GM21723 (cell line): Measurements from ENCODE around the gene BSND.
"Not testable (repeated sequence)": the region's sequence is repeated elsewhere in the genome, so short reads cannot be mapped to it uniquely, and the experiment has no call there.

ENCODE experiments used
- ATAC-seq: cut with Tn5 transposase; IDR thresholded peaks from one replicate; pipeline ENCODE4 v1.9.1; 2021; ENCODE audit warnings: mild to moderate bottlenecking, moderate library complexity; ENCODE audit not compliant: unreplicated experiment

BSND gene

DNA sequence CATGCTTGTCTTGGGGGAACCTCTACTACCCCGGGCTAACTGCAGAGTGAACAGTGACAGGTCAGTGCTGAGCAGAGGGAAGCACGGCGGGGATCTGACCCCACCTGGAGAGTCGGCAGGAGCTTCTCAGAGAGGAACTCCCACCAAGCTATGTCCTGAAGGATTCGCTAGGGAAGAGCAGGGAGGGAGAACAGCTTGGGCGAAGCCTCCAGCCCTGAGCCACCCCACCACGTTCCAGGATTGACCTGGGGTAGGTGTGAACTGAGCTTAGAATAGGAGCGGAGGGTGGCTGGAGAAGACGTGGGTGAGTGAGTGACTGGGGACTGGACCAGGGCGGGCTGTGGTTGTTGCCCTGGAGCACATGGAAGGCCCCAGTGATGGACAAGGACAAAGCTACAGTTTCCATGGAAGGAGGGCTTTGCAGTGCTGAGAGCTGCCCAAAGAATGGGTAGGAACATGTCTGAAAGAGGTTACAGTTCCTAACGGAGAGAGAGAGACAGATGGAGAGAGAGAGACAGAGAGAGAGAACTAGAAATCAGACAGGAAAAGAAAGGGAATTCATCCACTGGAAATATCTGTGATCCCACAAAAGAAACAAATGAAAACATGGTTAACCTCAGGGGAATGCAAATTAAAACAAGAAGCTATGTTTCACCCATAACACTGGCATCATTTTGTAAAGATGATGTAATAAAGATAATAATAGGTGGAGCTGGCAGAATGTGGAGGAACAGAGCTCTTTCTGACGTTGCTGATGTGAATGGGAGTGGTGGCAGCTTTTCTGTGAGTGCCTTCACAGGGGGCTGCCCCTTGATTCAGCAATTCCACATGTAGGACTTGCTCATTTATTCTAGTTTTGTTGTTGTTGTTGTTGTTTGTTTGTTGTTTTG is 17.2 kb downstream of the BSND start:
- ATAC-seq: no peak

DNA sequence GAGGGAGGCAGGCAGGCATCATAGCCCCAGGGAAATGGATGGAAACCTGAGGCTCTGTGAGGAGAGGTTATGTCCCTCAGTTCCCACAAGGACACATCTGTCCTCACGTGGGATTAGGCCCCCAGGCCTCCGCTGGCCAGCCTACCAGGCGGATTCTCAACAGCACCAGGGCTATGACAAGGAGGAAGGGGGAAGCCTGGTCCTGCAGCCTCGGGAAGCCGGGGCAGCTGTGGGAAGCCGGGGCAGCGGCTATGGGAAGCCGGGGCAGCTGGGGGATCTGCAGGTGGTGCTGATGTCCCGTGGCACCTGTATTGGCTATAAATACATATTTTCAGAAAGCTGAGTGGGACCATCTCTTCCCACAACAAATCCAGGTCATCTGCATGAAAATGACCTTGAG is 19.7 kb downstream of the BSND start:
- ATAC-seq: no peak

DNA sequence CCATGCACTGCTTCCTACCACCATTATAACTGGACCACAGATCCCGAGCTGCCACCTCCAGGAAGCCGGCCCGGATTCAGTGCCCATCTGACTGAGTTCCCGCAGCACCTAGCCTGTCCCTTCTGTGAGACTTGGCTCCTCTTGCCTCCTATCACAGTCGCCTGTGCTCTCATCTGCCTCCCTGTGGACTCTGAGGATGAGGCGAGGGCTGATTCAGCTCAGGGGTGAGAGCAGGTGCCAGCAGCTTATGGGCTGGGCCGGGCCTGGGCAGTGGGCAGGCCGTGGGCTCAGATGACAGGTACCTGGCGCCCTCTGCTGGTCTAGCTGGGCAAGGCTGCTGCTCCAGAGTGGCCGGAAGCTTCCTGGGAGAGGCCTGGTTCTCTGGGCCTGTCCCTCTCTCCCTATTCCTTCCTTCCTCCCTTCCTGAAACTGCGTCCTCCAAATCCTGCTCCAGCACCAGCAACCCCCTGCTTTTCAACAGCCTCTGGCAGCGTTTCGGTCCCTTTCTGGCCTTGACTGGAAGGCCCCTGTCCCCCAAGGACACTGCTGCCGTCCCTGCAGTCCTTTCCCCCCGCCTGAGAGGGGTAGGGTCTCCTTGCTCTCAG is 23.3 kb downstream of the BSND start:
- ATAC-seq: no peak

DNA sequence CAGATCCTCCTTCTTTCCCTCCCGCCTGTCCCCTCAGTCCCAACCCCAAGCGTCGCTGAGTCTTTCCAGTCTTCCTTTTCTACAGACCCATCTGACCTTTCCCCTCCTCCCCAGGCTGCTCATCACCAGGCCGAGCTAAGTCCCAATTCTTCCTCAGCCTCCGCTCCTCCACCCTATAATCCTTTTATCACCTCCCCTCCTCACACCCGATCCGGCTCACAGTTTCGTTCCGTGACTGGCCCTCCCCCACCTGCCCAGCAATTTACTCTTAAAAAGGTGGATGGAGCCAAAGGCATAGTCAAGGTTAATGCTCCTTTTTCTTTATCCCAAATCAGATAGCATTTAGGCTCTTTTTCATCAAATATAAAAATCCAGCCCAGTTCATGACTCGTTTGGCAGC is 25.4 kb downstream of the BSND start:
- ATAC-seq: not testable (repeated sequence)

DNA sequence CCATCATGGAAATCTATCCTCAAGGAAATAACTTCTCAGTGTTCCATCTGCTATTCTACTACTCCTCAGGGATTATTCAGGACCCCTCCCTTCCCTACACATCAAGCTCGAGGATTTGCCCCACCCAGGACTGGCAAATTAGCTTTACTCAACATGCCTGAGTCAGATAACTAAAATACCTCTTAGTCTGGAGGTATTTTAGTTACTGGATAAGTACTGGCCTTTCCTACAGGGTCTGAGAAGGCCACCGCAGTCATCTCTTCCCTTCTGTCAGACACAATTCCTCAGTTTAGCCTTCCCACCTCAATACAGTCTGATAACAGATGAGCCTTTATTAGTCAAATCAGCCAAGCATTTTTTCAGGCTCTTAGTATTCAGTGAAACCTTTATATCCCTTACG is 27.9 kb downstream of the BSND start:
- ATAC-seq: not testable (repeated sequence)

DNA sequence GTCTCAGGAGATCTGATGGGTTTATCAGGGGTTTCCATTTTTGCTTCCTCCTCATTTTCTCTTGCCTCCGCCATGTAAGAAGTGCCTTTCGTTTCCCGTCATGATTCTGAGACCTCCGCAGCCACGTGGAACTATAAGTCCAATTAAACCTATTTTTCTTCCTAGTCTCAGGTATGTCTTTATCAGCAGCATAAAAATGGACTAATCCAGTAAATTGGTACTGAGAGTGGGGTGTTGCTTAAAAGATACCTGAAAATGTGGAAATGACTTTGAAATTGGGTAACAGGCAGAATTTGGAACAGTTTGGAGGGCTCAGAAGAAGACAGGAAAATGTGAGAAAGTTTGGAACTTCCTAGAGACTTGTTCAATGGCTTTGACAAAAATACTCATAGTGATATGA is 32.4 kb downstream of the BSND start:
- ATAC-seq: not testable (repeated sequence)

DNA sequence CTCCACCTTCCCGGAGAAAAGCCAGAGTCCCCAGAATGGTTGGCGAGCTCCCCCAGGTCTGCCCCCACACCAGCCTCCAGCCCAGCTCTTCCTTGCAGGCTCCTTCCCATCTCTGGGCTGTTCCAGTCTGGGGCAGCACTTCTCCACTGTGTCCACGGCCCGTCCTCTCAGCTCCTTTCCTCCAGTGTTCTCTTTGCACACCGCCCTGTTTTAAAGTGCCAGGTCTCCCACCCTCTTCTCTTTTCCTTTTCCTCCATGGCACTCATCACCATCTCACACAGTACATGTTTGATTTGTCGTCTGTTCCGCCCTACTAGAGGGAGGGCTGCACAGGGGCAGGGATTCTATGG is 34.5 kb downstream of the BSND start:
- ATAC-seq: no peak

DNA sequence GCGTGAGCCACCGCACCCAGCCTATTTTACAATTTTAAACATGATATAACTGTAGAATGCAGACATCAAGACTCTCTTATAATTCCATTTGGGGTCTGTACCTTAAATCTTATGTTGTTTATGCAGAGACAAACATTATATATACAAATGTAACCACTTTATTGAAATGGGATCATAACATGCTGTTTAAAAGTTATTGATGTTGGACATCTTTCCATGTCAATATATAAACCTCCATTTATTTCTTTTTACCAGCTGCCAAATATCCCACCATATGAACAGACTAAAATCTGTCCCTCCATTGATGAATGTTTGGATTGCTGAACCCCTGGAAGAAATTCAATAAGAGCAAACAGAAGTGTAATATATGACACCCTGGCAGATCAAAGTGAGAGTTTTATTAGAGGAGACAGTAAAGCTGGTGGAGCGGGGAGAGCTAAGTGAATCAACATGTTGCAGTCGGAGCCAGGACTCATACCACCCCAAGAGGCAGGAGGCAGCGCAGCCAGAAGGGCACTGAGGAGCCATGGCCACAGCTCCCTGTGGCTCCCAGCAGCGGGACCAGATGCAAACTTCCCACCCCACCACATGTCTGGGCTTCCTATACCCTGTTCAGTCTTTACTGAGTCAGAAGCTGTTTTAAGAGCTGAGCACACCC is 35.9 kb downstream of the BSND start:
- ATAC-seq: no peak

DNA sequence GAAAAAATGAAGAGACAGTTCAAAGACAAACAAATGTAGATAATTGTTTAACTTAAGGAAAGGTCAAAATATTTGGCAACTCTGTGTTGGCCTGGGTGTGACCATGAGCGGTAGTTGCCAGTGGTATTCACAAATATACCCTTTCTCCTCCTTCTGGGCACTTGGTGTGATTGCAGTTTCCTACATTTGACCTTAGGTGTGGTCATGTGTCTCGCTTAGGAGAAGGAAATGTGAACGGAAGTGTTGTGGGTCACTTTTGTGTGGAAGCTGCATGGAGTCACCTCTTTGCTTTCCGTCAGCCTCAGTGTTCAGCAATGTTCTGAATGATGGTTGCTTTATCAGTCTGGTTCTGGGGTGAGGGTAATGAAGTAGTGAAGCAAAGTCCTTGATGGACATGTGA is 37.2 kb downstream of the BSND start:
- ATAC-seq: no peak

DNA sequence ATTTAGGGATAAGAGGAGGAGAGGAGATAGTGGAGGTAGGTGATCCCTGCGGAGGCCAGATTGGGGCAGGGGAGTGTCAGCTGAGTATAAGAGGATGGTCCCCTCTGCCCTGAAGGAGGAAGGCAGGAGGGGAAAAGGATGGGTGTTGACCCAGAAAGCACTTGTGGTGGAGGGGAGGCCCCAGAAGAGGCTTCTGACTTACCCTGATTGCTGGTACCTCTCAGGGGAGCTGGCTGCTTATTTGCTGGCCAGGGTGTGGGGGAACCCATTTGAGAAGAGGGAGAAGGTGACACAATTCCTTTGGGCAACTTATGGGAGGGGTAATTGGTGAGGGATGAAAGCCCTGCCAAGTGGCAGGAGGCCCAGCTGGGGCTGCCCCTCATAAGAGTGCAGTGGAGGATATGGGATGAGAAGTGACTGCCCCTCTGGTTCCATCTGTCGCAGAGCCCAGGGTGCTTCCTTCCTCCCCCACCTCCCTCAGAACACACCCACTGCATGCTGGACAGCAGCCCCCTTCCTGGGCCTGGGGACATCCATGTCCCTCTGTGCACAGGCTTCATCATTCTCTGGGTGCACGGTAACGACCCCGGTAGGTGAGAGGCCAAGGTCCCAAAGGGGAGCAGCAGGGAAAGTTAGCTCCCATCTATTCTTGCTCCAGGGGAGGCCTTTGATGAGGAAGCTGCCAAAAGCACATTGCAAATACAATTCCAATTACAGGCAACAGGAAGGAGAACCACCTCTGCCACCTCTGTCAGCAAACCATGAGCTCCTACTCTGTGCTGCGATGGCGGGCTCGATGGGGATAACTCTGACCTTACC is 39.2 kb downstream of the BSND start:
- no peak for ATAC-seq

DNA sequence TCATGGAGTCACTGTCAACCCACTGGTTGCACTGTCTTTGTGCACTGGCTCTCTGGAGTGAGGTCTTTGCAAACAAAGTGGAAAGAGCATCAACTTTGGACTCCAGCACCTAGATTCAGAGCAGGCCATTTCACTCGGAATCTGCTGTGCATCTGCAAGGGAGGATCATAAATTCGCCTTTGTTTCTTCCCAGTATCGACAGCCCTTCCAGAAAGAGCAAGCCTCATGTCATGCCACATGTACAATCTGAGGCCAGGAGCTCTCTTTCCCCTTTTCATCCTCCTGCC is 39.8 kb downstream of the BSND start:
- ATAC-seq: no peak

DNA sequence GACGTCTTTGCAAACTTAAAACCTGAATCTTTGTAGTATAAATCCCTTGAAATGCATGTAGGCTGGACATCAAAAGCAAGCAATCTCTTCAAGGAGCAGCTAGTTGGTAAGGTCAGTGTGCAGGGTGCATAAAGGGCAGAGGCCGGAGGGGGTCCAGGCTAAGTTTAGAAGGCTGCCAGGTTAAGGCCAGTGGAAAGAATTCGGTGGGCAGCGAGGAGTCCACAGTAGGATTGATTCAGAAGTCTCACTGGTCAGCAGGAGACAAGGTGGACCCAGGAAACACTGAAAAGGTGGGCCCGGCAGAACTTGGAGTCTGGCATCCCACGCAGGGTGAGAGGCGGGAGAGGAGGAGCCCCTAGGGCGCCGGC is 40.2 kb downstream of the BSND start:
- no peak for ATAC-seq

DNA sequence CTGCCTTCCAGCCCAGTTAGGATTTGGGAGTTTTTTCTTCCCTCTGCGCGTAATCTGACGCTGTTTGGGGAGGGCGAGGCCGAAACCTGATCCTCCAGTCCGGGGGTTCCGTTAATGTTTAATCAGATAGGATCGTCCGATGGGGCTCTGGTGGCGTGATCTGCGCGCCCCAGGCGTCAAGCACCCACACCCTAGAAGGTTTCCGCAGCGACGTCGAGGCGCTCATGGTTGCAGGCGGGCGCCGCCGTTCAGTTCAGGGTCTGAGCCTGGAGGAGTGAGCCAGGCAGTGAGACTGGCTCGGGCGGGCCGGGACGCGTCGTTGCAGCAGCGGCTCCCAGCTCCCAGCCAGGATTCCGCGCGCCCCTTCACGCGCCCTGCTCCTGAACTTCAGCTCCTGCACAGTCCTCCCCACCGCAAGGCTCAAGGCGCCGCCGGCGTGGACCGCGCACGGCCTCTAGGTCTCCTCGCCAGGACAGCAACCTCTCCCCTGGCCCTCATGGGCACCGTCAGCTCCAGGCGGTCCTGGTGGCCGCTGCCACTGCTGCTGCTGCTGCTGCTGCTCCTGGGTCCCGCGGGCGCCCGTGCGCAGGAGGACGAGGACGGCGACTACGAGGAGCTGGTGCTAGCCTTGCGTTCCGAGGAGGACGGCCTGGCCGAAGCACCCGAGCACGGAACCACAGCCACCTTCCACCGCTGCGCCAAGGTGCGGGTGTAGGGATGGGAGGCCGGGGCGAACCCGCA is 40.8 kb downstream of the BSND start, which contains the start of gene PCSK9:
PCSK9 (plus strand) TSS at position 207 of the 741 bp plus-strand sequence; CDS start at position 497, 290 bp downstream.
- no peak for ATAC-seq

DNA sequence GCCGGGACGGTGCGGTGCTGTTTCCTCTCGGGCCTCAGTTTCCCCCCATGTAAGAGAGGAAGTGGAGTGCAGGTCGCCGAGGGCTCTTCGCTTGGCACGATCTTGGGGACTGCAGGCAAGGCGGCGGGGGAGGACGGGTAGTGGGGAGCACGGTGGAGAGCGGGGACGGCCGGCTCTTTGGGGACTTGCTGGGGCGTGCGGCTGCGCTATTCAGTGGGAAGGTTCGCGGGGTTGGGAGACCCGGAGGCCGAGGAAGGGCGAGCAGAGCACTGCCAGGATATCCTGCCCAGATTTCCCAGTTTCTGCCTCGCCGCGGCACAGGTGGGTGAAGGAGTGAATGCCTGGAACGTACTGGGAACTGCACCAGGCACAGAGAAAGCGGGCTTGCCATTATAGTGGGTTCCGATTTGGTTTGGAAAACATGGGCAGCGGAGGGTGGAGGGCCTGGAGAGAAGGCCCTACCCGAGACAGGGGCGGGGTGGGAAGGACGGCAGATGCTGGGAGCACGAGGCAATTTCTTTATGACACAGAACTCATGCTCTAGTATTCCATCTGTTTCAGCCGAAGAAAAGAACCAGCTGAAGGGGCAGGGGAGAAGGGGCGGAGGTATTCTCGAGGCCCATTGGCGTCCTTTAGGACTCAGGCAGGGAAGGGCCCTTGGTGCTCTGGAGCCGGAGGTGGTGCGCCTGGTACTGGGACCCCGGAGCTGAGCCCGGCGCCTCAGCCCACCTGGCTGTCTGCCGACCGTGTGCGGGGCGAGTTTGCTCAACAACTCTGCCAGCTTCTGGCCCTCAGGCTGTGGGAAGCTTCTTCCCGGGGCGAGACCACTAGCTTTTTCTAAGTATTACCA is 41.6 kb downstream of the BSND start:
- ATAC-seq: no peak

DNA sequence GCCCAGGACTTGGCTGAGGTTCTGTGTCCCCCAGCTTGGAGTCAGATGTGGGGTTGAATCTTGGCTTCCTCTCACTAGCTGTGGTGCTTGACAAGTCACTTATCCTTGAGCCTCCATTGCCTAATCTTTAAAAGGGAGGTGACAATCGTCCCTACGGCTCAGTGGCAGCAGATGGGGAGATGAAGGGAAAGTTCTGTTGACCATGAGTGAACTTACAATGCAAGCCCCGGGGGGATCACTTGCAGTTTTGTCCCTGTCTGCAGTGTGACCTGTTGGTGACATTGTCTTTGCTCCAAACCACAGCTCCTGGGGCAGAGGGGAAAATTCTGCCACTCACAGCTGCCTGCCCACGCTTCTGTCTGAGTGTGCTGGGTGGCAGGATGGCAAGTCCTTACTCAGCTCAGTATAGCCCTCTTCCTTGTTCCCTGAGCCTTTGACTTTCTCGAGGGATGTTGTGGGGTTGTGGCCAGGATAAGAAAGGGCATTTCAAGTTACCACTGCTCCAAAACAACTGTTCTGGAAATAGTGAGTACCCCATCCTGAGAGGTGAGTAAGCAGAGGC is 42.3 kb downstream of the BSND start:
- no peak for ATAC-seq

DNA sequence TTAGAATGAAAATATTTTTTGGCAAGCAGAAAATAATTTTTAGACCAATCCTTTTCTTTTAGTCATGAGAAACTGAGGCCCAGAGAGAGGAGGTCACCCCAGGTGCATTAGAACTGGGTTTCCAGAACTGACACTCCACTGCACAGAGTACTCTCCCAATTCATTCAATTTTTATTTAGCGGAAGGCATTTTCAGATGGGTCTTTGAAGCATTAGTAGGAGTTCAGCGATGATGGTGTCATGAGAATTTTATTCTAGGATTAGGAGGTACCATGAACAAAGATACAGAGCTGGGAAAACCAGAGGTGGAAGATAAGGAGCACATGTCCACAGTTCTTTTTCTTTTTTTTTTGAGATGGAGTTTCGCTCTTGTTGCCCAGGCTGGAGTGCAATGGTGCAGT is 42.9 kb downstream of the BSND start:
- ATAC-seq: no peak

DNA sequence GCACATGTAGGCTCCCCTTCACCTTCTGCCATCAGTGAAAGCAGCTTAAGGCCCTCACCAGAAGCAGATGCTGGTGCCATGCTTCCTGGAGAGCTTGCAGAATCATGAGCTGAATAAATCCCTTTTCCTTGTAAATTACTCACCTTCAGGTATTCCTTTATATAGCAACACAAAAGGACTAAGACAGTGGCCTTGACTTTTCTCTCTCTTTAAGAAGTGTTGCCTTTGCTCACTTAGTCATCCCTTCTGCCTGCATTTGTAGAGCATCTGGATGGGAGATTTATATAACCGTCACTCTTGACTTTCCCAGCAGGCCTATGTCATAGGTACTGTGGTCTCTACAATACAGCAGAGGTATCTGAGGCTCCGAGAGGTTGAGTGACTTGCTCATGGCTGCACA is 44.3 kb downstream of the BSND start:
- no peak for ATAC-seq

DNA sequence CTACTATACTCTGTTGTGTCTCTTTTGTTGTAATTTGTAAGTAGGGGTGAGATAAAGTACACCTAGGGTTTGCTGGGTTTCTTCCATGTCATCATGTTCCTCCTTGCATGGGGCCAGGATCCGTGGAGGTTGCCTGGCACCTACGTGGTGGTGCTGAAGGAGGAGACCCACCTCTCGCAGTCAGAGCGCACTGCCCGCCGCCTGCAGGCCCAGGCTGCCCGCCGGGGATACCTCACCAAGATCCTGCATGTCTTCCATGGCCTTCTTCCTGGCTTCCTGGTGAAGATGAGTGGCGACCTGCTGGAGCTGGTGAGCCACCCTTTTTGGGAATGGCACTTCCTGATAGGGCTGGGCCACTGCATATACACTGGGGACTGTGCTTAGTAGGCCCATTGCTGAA is 45.0 kb downstream of the BSND start:
- no peak for ATAC-seq

DNA sequence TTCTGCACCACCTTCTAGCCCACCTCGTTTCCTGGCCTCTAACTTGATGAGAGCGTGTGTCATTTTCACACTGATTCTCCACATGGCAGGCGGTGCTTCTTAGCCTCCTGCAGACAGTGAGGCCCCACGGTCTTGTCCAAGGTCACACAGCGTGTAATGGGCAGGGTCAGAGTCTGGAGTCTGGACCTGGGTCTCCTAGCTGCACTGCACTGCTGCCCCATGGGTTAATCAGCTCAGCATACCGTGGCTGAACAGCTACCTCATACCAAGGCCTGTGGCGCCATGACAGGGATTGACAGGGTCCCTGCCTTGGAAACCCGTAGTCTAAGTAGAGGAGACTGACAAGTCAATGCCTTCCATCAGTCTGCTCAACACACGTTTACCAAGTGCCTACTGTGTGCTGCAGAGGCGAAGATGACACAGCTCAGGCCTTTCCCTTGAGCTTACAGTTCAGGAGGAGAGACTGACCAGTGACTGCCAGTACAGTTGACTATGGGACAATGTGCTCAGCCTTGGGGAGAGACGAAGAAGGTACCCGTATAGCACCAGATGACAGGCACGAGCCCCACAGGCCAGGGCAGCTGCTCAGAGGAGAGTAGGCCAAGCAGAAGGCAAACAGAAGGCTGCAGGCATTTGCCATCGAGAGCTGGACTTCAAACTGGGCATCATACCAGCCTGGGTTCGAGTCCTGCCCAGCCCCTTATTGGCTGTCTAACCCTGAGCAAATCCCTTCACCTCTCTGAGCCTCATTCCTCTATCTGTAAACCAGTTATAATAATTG is 46.1 kb downstream of the BSND start:
- no peak for ATAC-seq
